Progenitor cell of endocrine pancreas (in vitro differentiated cells): ENCODE measurements around the gene SMAD9. TPM values are rescaled to one million over a fixed set of nuclear protein-coding genes. Genes with fewer than 3 reads are reported as not detected.

Experiments used
- DNase-seq: peaks from one replicate; pipeline ENCODE4 v3.0.0; 2021; ENCODE audit warnings: low spot score; ENCODE audit not compliant: unreplicated experiment
- H3K27ac Mint-ChIP-seq: 2 replicates; pipeline ENCODE4 v1.8.0; 2021; ENCODE audit warnings: mild to moderate bottlenecking, moderate library complexity, mixed read lengths
- H3K27me3 Mint-ChIP-seq: 2 replicates; pipeline ENCODE4 v1.8.0; 2021; ENCODE audit warnings: mixed read lengths
- H3K36me3 Mint-ChIP-seq: 2 replicates; pipeline ENCODE4 v1.8.0; 2022; ENCODE audit warnings: mixed read lengths; ENCODE audit not compliant: insufficient read depth
- H3K4me1 Mint-ChIP-seq: 2 replicates; pipeline ENCODE4 v1.8.0; 2021; ENCODE audit warnings: low read depth, mixed read lengths
- H3K4me3 Mint-ChIP-seq: 2 replicates; pipeline ENCODE4 v1.8.0; 2021; ENCODE audit warnings: low read depth, mild to moderate bottlenecking, moderate library complexity, mixed read lengths
- H3K9me3 Mint-ChIP-seq: 2 replicates; pipeline ENCODE4 v1.8.0; 2021; ENCODE audit warnings: low read depth, mixed read lengths
- total RNA-seq: library from RNA; stranded (reverse); gene quantifications from 2 replicates; pipeline ENCODE4 v1.2.1, GENCODE V29; 2021
- TF ChIP-seq, protein P1 (sequence below): fragments of 200-600 bp; sonication (generic); IDR thresholded peaks from one replicate; pipeline ENCODE4 v1.5.0; 2021; ENCODE audit warnings: antibody characterized with exemption, mild to moderate bottlenecking; ENCODE audit not compliant: unreplicated experiment

SMAD9 gene
- total RNA-seq, 1 donor from 2014 or later = 10.5 TPM

DNA sequence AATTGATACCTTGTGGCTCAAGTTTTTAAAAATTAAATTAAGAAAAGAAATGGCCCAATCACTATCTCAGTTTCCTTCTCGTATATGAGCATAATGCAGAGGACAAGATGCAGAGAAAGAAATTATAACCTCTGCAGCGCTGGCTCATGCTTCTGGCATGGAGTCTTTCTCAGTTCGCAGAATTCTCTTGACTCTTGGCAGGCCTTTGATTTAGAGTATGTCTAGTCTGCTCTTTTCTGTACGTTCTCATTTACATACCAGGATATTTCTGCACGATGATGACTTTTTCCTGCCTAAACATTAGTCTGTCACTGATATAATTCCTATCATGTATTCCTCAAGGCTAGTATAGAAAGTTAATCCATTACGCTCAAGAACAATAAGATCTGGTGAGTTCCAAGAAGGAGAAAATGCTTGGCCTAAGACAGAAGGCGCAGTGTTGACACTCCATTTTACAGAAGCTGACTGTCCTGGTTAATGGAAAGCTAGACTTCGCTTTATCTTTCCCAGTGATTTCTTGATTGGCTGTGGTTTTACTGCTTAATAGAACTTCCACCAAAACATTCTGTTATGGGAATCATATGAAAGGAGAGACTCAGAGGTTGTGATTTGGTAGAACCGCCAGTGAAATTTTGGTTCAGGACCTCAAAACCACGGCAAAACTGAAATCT, 1.7 kb upstream of the SMAD9 start:
- Mint-ChIP-seq H3K4me1 (peaks cover 20% of the 10 kb centered on the region), H3K27ac (peak overlapping the region; percentile 61), H3K36me3 (no peaks in the 10 kb centered on the region), H3K9me3 (no peaks in the 10 kb centered on the region), H3K4me3 (no peak overlapping the region), H3K27me3 (peaks cover 9% of the 10 kb centered on the region)
- no peak for DNase-seq
- TF ChIP-seq, protein P1, sequence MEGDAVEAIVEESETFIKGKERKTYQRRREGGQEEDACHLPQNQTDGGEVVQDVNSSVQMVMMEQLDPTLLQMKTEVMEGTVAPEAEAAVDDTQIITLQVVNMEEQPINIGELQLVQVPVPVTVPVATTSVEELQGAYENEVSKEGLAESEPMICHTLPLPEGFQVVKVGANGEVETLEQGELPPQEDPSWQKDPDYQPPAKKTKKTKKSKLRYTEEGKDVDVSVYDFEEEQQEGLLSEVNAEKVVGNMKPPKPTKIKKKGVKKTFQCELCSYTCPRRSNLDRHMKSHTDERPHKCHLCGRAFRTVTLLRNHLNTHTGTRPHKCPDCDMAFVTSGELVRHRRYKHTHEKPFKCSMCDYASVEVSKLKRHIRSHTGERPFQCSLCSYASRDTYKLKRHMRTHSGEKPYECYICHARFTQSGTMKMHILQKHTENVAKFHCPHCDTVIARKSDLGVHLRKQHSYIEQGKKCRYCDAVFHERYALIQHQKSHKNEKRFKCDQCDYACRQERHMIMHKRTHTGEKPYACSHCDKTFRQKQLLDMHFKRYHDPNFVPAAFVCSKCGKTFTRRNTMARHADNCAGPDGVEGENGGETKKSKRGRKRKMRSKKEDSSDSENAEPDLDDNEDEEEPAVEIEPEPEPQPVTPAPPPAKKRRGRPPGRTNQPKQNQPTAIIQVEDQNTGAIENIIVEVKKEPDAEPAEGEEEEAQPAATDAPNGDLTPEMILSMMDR = no peak

DNA sequence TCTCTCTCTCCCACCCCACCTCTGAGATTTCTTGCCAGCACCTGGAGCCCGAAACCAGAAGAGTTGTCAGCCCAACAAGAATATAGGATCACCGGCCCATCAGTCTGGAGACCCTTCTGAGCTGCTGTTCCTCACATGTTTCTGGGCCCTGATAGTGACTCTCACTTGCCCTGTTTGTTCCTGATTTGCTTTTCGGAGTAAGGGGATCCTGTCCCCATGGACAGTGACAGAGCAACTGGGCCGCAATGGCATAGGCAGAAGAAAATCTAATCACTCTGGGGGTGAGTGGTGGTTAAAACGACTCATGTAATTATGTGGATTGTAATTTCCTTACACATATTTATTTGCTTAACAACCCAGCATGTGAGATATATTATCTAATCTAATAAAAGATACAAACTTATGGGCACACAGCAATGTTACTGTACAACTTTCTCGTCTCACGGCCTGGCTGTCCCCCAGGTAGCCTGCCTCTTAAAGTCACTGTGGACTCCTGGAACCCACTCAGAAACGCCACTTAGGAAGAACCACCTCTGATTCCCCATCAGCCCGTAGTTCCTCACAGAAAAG, 663 bp upstream of the SMAD9 start:
- peak overlapping the region; percentile 79 for H3K4me3 Mint-ChIP-seq
- no peaks in the 10 kb centered on the region for H3K36me3 Mint-ChIP-seq
- H3K27ac Mint-ChIP-seq = peak overlapping the region; percentile 93
- no peak for DNase-seq
- H3K9me3 Mint-ChIP-seq = no peaks in the 10 kb centered on the region
- TF ChIP-seq, protein P1 = no peak
- H3K27me3 Mint-ChIP-seq = peaks cover 14% of the 10 kb centered on the region
- H3K4me1 Mint-ChIP-seq = peaks cover 20% of the 10 kb centered on the region

DNA sequence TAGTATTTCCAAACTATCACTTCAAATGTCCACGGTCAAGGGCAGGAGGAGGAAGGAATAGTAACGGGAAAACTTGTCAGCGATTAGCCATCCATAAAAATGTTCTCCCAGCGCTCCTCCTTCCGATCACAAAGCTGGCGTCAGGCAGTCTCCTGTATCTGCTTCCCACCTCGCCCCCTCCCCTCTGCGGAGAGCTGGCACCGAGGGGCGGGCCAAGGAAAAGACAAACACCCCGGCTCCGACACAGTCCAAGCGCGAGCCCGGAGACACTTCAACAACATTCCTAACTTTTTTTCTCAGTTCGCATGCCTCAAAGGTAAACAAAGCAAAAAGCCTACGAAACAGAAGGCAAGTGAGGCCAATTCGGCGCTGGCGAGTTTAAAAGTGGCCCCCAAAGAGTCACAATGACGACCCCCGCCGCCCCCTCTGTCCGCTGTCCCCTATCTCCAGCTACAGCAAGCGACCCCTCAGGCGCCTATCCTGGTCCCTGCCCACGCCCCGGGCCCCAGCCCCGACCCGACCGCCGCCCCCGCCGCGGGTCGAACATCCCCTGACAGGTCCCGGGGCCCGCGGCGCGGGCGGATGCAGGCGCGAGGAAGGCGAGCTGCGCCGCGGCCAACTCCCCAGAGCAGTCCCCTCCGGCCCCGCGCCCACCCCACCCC, 736 bp downstream of the SMAD9 start:
- H3K9me3 Mint-ChIP-seq = no peaks in the 10 kb centered on the region
- H3K4me3 Mint-ChIP-seq = peak overlapping the region; percentile 89
- H3K27me3 Mint-ChIP-seq = peaks cover 18% of the 10 kb centered on the region
- H3K36me3 Mint-ChIP-seq = no peaks in the 10 kb centered on the region
- TF ChIP-seq, protein P1 = no peak
- peak; percentile 57 for DNase-seq
- H3K27ac Mint-ChIP-seq = peak overlapping the region; percentile 94
- H3K4me1 Mint-ChIP-seq = peaks cover 20% of the 10 kb centered on the region

DNA sequence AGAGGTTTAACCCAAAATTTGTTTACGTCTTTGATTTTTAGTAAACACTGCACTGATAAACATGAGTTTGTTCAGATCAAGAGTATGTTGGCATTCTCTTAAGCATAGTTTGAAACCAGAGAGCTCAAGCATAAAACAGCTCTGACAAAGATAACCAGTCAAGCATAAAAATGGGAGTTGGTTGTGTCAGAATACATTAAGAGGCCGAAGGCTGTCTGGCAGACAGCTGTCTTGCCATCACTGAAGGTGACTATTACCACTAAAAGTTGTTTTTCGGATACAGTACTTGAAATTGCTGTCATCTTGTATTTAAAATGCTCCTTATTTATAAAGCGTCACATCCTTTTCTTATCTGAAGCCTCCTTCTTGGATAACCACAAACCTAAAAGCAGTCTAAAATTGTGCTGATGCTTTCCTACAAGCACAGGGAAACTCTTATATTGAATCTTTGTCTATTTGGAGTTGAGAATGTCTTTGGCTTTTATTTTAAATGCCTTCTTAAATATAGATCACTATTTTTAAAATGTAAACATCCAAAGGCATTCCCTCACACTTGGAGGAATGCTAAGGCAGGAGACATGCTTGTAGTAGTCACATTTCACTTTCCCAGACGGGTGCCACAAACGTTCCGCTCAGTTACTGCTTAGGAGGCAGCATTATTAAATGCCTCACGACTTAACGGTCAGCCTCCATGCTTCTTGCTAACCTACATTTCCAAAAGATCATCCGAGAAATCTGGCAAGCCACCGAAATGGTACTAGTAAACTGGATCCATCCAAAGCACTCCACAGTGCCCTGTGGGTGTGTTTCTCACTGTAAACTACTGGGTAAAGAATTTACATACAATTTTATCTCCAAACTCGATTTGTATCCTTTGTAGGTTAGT, 1.5 kb downstream of the SMAD9 start:
- no peaks in the 10 kb centered on the region for H3K9me3 Mint-ChIP-seq
- H3K27ac Mint-ChIP-seq = peak overlapping the region; percentile 94
- H3K4me1 Mint-ChIP-seq = peaks cover 25% of the 10 kb centered on the region
- peaks cover 15% of the 10 kb centered on the region for H3K27me3 Mint-ChIP-seq
- no peak for DNase-seq
- TF ChIP-seq, protein P1 = no peak
- H3K4me3 Mint-ChIP-seq = peak overlapping the region; percentile 89
- no peaks in the 10 kb centered on the region for H3K36me3 Mint-ChIP-seq

DNA sequence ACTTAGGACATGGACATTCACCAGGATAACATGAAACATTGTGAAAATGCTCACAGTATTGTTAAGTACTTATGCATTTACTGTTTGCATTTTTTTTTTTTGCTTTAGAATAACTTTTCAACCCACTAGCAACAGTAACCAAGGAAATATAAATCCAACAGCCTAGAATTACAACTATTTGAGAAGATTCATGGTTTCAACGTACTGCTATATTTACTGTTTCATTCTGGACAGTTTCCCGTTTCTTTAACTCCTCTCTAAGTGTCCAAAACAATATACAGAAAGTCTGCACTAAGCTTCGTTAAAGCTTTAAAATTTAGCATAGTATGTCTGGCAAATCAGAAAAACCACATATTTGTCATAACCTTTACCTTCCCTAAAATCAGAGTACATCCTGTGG, 2.7 kb downstream of the SMAD9 start:
- TF ChIP-seq, protein P1 = no peak
- Mint-ChIP-seq H3K36me3 (no peaks in the 10 kb centered on the region), H3K9me3 (no peaks in the 10 kb centered on the region), H3K4me1 (peaks cover 30% of the 10 kb centered on the region), H3K27ac (no peak overlapping the region), H3K4me3 (no peak overlapping the region), H3K27me3 (peaks cover 15% of the 10 kb centered on the region)
- DNase-seq = no peak
